ENCODE data around the gene MCUB. TPM values are rescaled to one million over a fixed set of nuclear protein-coding genes. Genes with fewer than 3 reads are reported as not detected.

Gene MCUB
- total RNA-seq, 1 experiment from 2014 or later: 18.6 TPM

DNA sequence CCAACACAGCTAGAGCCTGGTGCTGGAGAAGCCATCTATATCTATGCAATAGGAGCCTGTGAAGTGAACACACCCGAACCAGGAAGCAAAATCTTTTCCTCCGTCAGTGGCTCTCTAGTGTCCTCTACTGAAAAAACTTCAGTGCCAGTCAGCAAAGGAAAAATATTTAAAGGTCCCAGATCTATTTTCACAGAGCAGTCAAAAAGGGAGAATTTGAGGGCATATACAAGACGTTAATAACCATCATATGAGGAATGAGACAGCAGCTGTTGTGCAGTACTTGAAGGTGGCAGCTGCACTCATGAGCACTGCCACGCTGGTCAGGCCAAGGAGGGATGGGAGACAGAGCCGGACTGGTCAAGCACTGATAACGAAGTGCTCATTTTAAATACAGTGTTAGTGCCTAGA is 14.4 kb downstream of the MCUB start:
- Histone ChIP-seq H3K36me3 (ENCODE audit: control insufficient read depth in 1 of 2, insufficient read depth in 2 of 2, low read length in 2 of 2) (no peaks in the 10 kb centered on the region), H4K20me1 (ENCODE audit: insufficient read depth) (no peaks in the 10 kb centered on the region), H3K27me3 (ENCODE audit: insufficient read depth, low read length) (no peaks in the 10 kb centered on the region), H2AFZ (ENCODE audit: low read depth, low read length, poor library complexity, severe bottlenecking) (no peak overlapping the region), H3K4me3 (replicated peaks in 1 of 2; ENCODE audit: low read depth in 1 of 2, low read length in 2 of 2) (no peak overlapping the region), H3K9me2 (ENCODE audit: insufficient read depth) (no peaks in the 10 kb centered on the region), H3K4me2 (ENCODE audit: low read length) (peak overlapping the region; percentile 18; the same call in 1 of the 2 replicates), H3K27ac (ENCODE audit: low read depth, low read length) (no peak overlapping the region), H3K9ac (ENCODE audit: low read length) (no peak overlapping the region), H3K4me1 (ENCODE audit: control insufficient read depth in 1 of 2, insufficient read depth in 2 of 2, low read length in 2 of 2) (peaks cover 0 to 7% of the 10 kb centered on the region in 2 experiments; a peak in 2 of 4 replicates), H3K9me3 (ENCODE audit: control insufficient read depth in 1 of 2, insufficient read depth in 1 of 2, low read depth in 1 of 2, low read length in 2 of 2) (no peaks in the 10 kb centered on the region), H3K79me2 (ENCODE audit: insufficient read depth, low read length) (no peaks in the 10 kb centered on the region)
- intact Hi-C loops (cut with micrococcal nuclease): loop anchor here (2.0 kb wide), 1 partner anchor 152 kb away; no protein-coding TSS in a partner anchor
- BruUV-seq (replicated peaks): no TSS peak
- ChIA-PET POLR2A (no interaction called here), CTCF (interaction anchor here (0.6 to 1.1 kb wide), 3 partner anchors 141 to 150 kb away, joined by 3 to 4 read pairs (median 3); partner anchors contain the start of gene SEC24B), RAD21 (ENCODE audit: low non-redundant PET in 1 of 2, low total read pairs in 2 of 2, uncharacterized antibody in 2 of 2, unreplicated experiment in 2 of 2) (no interaction called here)
- ATAC-seq (peak; percentile 83), DNase-seq (ENCODE audit: low read depth, low spot score) (no peak)
- TF ChIP-seq ZNF274 (IDR thresholded peaks at IDR 0.05; ENCODE audit: low read depth, low read length) (no peak), POLR2A (IDR thresholded peaks at IDR 0.05; ENCODE audit: borderline replicate concordance, extremely low read depth, insufficient read depth, insufficient read length) (no peak), ZFX (IDR thresholded peaks at IDR 0.05) (no peak), YY1 (IDR thresholded peaks at IDR 0.05; ENCODE audit: extremely low read depth, insufficient replicate concordance, low read depth, low read length) (no peak), TCF7L2 (IDR thresholded peaks at IDR 0.05; ENCODE audit: borderline replicate concordance, extremely low read depth, insufficient read depth, insufficient read length) (no peak), ELF1 (IDR thresholded peaks at IDR 0.05; ENCODE audit: borderline replicate concordance, low read depth) (peak; percentile 32), EZH2 (IDR thresholded peaks at IDR 0.05) (no peak), SRF (IDR thresholded peaks at IDR 0.05; ENCODE audit: low read depth) (no peak), EZH2phosphoT487 (IDR thresholded peaks at IDR 0.05; ENCODE audit: borderline replicate concordance) (no peak), POLR2AphosphoS5 (IDR thresholded peaks at IDR 0.05; ENCODE audit: low read depth, low read length) (no peak), ATF3 (IDR thresholded peaks at IDR 0.05) (no peak), CEBPB (IDR thresholded peaks at IDR 0.05; ENCODE audit: low read depth) (no peak), CBX3 (IDR thresholded peaks at IDR 0.05; ENCODE audit: low read depth) (0 out of 2 replicates have a peak, but pooled peaks have one; percentile 56), RAD21 (IDR thresholded peaks at IDR 0.05; ENCODE audit: low read depth) (peak; percentile 70), SIN3A (IDR thresholded peaks at IDR 0.05; ENCODE audit: low read depth) (no peak), JUND (IDR thresholded peaks at IDR 0.05) (no peak), EGR1 (IDR thresholded peaks at IDR 0.05; ENCODE audit: low read depth) (no peak), FOSL1 (IDR thresholded peaks at IDR 0.05; ENCODE audit: low read depth) (no peak), SP1 (IDR thresholded peaks at IDR 0.05; ENCODE audit: low read depth) (no peak), ZBTB33 (IDR thresholded peaks at IDR 0.05; ENCODE audit: extremely low read depth, insufficient replicate concordance, low read length) (no peak)
- TF ChIP-seq, protein P1, sequence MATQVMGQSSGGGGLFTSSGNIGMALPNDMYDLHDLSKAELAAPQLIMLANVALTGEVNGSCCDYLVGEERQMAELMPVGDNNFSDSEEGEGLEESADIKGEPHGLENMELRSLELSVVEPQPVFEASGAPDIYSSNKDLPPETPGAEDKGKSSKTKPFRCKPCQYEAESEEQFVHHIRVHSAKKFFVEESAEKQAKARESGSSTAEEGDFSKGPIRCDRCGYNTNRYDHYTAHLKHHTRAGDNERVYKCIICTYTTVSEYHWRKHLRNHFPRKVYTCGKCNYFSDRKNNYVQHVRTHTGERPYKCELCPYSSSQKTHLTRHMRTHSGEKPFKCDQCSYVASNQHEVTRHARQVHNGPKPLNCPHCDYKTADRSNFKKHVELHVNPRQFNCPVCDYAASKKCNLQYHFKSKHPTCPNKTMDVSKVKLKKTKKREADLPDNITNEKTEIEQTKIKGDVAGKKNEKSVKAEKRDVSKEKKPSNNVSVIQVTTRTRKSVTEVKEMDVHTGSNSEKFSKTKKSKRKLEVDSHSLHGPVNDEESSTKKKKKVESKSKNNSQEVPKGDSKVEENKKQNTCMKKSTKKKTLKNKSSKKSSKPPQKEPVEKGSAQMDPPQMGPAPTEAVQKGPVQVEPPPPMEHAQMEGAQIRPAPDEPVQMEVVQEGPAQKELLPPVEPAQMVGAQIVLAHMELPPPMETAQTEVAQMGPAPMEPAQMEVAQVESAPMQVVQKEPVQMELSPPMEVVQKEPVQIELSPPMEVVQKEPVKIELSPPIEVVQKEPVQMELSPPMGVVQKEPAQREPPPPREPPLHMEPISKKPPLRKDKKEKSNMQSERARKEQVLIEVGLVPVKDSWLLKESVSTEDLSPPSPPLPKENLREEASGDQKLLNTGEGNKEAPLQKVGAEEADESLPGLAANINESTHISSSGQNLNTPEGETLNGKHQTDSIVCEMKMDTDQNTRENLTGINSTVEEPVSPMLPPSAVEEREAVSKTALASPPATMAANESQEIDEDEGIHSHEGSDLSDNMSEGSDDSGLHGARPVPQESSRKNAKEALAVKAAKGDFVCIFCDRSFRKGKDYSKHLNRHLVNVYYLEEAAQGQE (IDR thresholded peaks at IDR 0.05; ENCODE audit: low read depth): no peak
- TF ChIP-seq, protein P2, sequence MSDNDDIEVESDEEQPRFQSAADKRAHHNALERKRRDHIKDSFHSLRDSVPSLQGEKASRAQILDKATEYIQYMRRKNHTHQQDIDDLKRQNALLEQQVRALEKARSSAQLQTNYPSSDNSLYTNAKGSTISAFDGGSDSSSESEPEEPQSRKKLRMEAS (IDR thresholded peaks at IDR 0.05): no peak
